D341Med (cell line): ENCODE results near the gene FSTL3.
"Not testable (repeated sequence)": the region's sequence is repeated elsewhere in the genome, so short reads cannot be mapped to it uniquely, and the experiment has no call there.

Experiments used
- DNase-seq: peaks from one replicate; pipeline ENCODE4 v3.0.0; 2012; ENCODE audit warnings: low spot score

The FSTL3 gene

GRCh38 chr19:661427-662196 lies 14.6 kb upstream of the FSTL3 start:
- no peak for DNase-seq

- peak; percentile 68 for DNase-seq
These were observed 13.8 kb upstream of the FSTL3 start for GRCh38 chr19:662207-662961.

- peak; percentile 98 for DNase-seq
These were observed 13.1 kb upstream of the FSTL3 start, which contains the start of gene RNF126 for GRCh38 chr19:662962-663681. Gene RNF126, minus strand, starts transcription at chr19:663214. Its CDS starts 93 bp downstream, at chr19:663121.

GRCh38 chr19:663682-664117 lies 12.5 kb upstream of the FSTL3 start:
- DNase-seq: no peak

GRCh38 chr19:664913-665443 lies 11.2 kb upstream of the FSTL3 start:
- DNase-seq: peak; percentile 92

GRCh38 chr19:666985-667573 lies 9.1 kb upstream of the FSTL3 start:
- not testable (repeated sequence) for DNase-seq

- not testable (repeated sequence) for DNase-seq
These were observed 7.3 kb upstream of the FSTL3 start for GRCh38 chr19:668675-669434.

- no peak for DNase-seq
These were observed 5.5 kb upstream of the FSTL3 start for GRCh38 chr19:670609-671075.

GRCh38 chr19:674282-675151 lies 1.7 kb upstream of the FSTL3 start:
- no peak for DNase-seq

GRCh38 chr19:676007-676338 lies 219 bp upstream of the FSTL3 start:
- DNase-seq: no peak

GRCh38 chr19:677201-677600 lies 1.0 kb downstream of the FSTL3 start:
- DNase-seq: no peak

GRCh38 chr19:677601-678436 lies 1.6 kb downstream of the FSTL3 start:
- no peak for DNase-seq

GRCh38 chr19:678791-679388 lies 2.7 kb downstream of the FSTL3 start:
- no peak for DNase-seq

GRCh38 chr19:679418-680286 lies 3.5 kb downstream of the FSTL3 start:
- DNase-seq: peak; percentile 75

GRCh38 chr19:680287-681028 lies 4.3 kb downstream of the FSTL3 start:
- peak; percentile 99 for DNase-seq

- DNase-seq: peak; percentile 95
These were observed 5.1 kb downstream of the FSTL3 start for GRCh38 chr19:681029-682019.
